GM12891 (cell line): Measurements from ENCODE around the gene FAM20C.

Experiments used
- PAX5 ChIP-seq: IDR thresholded peaks from 2 replicates; pipeline ENCODE4 v1.6.1; 2011; ENCODE audit warnings: low read length, moderate library complexity, mild to moderate bottlenecking; ENCODE audit not compliant: insufficient read depth, severe bottlenecking
- POLR2A ChIP-seq: IDR thresholded peaks from 2 replicates; pipeline ENCODE4 v1.6.1; 2011; ENCODE audit warnings: low read depth, low read length, control low read depth
- POLR2AphosphoS5 ChIP-seq: IDR thresholded peaks from 2 replicates; pipeline ENCODE4 v1.6.1; 2011; ENCODE audit warnings: low read depth, low read length, control low read depth
- POU2F2 ChIP-seq: IDR thresholded peaks from 2 replicates; pipeline ENCODE4 v1.6.1; 2011; ENCODE audit warnings: low read depth, mild to moderate bottlenecking, control low read depth, low read length, moderate library complexity
- TAF1 ChIP-seq: IDR thresholded peaks from 2 replicates; pipeline ENCODE4 v1.6.1; 2011; ENCODE audit warnings: low read depth, low read length, control low read depth

DNA sequence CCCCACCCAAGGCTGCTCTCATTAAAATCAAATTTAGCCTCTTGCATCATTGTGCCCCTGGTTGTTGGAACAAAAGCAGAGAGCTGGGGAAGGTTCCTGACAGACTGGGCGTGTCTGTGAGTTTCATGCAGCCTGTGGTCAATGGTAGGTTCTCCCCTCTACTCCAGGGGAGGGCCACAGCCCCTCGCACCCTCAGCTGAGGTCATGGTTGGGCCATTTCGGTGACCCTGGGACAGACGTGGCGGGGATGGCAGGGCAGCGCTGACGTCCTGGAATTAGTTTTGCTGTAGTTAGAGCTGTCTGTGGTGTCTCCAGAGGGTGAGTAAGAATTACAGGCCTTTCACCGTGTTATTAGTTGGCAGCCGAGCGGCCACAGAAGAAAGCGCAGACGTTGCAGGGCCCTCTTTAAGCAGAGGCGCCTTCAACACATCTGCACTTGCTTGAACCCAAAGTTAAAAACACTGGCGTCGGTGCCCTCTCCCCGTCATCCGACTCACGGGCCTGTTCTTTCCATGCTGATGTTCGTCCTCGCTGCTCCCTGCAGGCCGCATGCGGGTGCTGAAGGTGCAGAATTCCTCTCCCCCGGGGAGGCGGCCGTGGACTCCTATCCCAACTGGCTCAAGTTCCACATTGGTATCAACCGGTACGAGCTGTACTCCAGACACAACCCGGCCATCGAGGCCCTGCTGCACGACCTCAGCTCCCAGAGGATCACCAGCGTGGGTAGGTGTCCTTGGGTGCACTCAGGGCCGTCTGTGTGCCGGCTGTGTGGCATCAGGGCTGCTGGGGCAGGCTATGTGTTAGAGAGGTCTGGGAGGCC, 2.8 kb downstream of the FAM20C start:
- TF ChIP-seq TAF1, result no peak
- TF ChIP-seq POLR2AphosphoS5, result no peak
- no peak for TF ChIP-seq POLR2A
- no peak for TF ChIP-seq POU2F2
- no peak for TF ChIP-seq PAX5
